ENCODE measurements around the gene MYBPC1.

MYBPC1 gene

DNA sequence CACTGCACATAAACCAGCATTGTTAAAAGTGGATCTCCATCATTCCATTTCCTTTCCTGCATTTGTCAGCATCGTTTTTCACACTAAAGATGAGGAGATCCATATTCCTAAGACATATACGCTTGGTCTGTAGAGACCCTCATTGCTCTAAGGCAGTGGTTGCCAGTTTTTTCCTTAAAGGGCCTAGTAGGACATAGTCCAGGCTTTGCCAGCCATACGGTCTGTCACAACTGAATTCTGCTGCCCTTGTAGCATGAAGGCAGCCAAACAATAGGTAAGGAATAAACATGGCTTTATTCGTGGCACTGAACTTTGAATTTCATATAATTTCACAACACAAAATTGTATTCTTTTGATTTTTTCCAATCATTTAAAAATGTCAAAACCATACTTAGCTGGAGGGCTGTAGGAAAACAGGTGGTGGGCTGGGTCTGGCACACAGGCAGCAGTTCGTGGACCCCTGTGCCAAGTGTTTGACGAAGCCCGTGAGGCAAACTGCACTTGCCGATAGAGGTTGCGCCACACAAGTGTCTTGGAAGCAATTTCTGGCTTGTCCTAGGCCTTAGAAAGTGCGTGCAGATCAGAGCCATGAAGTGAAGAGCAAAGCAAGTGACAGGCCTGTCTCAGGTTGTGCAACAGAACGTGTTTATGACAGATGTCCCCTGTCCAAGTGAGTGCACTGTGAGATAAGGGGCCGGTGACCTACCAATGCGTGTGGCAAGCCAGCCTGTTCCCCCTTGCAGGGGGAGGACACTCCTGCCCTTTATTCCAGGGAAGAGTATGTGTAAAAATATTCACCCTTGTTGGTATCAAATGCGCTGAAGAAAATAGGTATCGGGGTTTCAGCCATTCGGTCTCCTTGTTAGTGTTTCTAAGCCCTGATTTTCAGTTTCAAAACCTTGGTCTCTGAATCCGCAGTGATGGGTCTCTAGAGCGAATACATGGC, 101.8 kb downstream of the MYBPC1 start:
- Histone ChIP-seq H3K4me1 (ENCODE audit: insufficient read depth, low read length) (peaks cover 9% of the 10 kb centered on the region), H3K9me3 (ENCODE audit: low read length) (no peaks in the 10 kb centered on the region), H3K4me3 (ENCODE audit: low read length) (peak overlapping the region; percentile 72), H3K36me3 (ENCODE audit: insufficient read depth, low read length) (no peaks in the 10 kb centered on the region), H2AFZ (ENCODE audit: low read depth, low read length) (peak overlapping the region; percentile 89), H3K27me3 (ENCODE audit: insufficient read depth, low read length) (no peaks in the 10 kb centered on the region)

- Histone ChIP-seq H2AFZ (ENCODE audit: low read depth, low read length) (peak within 1 kb of the TSS; percentile 89), H3K4me3 (ENCODE audit: low read length) (peak within 1 kb of the TSS; percentile 72), H3K27me3 (ENCODE audit: insufficient read depth, low read length) (no peaks in the 10 kb centered on the region), H3K36me3 (ENCODE audit: insufficient read depth, low read length) (no peaks in the 10 kb centered on the region), H3K9me3 (ENCODE audit: low read length) (no peaks in the 10 kb centered on the region), H3K4me1 (ENCODE audit: insufficient read depth, low read length) (peaks cover 9% of the 10 kb centered on the region)
Measured at GRCh38 chr12:101697197-101697929, 102.6 kb downstream of the MYBPC1 start, which contains the start of gene CHPT1. CHPT1 (plus strand) TSS chr12:101697640; CDS start chr12:101697862, 222 bp downstream.

DNA sequence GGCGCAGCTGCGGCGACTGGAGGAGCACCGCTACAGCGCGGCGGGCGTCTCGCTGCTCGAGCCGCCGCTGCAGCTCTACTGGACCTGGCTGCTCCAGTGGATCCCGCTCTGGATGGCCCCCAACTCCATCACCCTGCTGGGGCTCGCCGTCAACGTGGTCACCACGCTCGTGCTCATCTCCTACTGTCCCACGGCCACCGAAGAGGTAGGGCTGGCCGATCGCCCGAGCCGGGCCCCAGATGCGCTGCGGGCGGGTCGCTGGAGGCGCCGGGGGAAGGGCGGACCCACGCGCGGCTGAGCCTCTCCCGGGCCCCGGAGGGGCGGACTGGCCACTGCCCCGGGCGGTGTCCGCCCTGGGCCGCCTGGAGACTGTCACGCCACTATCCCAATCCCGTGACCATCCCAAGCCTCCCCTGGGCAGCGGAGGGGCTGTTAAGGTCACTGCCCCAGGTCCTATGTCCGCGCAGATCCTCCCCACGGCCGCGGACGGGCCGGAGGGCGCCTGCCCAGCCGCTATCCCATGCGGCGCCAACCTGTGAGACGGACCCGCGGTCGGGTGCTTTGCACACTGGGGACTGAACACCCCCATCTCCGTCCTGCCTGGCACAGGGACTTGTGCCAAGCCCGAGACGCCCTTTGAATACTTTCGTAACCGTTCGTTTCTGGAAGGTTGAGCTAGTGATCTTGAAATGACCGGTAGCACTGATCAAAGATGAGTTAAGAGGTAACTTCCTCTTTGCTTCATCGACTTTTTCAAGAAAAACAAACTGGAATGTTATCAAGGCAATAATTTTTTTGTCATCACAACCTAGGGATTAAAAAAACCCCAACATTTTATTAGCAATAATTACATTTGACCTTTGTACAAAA, 103.4 kb downstream of the MYBPC1 start:
- Histone ChIP-seq H2AFZ (ENCODE audit: low read depth, low read length) (peak overlapping the region; percentile 54), H3K4me1 (ENCODE audit: insufficient read depth, low read length) (peaks cover 9% of the 10 kb centered on the region), H3K4me3 (ENCODE audit: low read length) (peak overlapping the region; percentile 72), H3K27me3 (ENCODE audit: insufficient read depth, low read length) (no peaks in the 10 kb centered on the region), H3K36me3 (ENCODE audit: insufficient read depth, low read length) (no peaks in the 10 kb centered on the region), H3K9me3 (ENCODE audit: low read length) (no peaks in the 10 kb centered on the region)

GRCh38 chr12:101698800-101699347, 104.1 kb downstream of the MYBPC1 start:
- peak overlapping the region; percentile 72 for H3K4me3 ChIP-seq (ENCODE audit: low read length)
- peaks cover 9% of the 10 kb centered on the region for H3K4me1 ChIP-seq (ENCODE audit: insufficient read depth, low read length)

DNA sequence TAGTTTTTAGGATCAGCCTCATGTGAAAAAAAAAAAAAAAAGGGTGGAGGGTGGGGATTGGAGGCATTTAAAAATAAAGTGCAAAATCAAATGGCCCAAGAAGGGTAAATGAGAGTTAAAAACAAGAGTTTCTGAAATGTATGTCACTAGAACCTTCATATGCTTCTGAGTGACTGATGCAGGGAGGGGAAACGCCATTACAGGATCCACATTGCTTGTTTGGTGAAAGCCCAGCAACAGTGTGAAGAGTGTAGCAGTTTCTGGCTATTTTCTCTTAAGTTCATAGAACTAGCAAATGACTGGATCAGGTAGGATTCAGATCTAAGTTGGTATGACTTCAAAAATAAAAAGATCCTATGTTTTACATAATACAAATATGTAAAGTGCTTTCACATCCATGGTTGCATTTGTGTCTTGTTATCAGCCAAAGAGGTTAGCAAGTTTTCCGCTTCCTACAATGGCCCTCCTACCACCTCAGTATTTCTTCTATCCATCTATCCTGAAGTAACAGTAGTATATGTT, 105.6 kb downstream of the MYBPC1 start:
- Histone ChIP-seq H2AFZ (ENCODE audit: low read depth, low read length) (no peak overlapping the region), H3K36me3 (ENCODE audit: insufficient read depth, low read length) (no peaks in the 10 kb centered on the region), H3K4me3 (ENCODE audit: low read length) (no peak overlapping the region), H3K27me3 (ENCODE audit: insufficient read depth, low read length) (no peaks in the 10 kb centered on the region), H3K9me3 (ENCODE audit: low read length) (no peaks in the 10 kb centered on the region), H3K4me1 (ENCODE audit: insufficient read depth, low read length) (peaks cover 9% of the 10 kb centered on the region)

More at GRCh38 chr12:101698800-101699347, 104.1 kb downstream of the MYBPC1 start:
- Histone ChIP-seq H3K9me3 (ENCODE audit: low read length) (no peaks in the 10 kb centered on the region), H3K27me3 (ENCODE audit: insufficient read depth, low read length) (no peaks in the 10 kb centered on the region), H3K36me3 (ENCODE audit: insufficient read depth, low read length) (no peaks in the 10 kb centered on the region), H2AFZ (ENCODE audit: low read depth, low read length) (peak overlapping the region; percentile 54)

DNA sequence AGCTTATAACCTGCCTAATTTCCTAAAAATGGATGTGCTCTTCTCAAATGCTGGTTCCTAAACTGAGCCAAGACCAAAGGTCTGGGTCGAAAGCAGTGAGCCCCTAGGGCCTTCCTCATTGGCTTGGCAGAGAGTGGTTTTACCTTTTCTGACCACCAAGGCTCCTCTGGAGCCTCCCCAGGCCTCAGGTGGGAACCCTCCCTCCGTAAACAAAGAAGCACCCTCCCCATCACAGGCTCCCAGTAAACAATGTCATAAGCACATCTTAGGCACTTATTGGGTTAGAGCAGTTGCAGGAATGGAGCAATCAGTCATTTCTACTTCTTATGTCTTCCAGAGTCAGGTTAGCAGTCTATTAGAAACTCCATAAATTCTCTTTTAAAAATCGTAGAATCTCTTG, 108.7 kb downstream of the MYBPC1 start:
- no peak overlapping the region for H2AFZ ChIP-seq (ENCODE audit: low read depth, low read length)
- H3K9me3 ChIP-seq (ENCODE audit: low read length), result no peaks in the 10 kb centered on the region
- H3K27me3 ChIP-seq (ENCODE audit: insufficient read depth, low read length), result no peaks in the 10 kb centered on the region
- H3K4me1 ChIP-seq (ENCODE audit: insufficient read depth, low read length), result no peaks in the 10 kb centered on the region
- no peaks in the 10 kb centered on the region for H3K36me3 ChIP-seq (ENCODE audit: insufficient read depth, low read length)
- no peak overlapping the region for H3K4me3 ChIP-seq (ENCODE audit: low read length)

DNA sequence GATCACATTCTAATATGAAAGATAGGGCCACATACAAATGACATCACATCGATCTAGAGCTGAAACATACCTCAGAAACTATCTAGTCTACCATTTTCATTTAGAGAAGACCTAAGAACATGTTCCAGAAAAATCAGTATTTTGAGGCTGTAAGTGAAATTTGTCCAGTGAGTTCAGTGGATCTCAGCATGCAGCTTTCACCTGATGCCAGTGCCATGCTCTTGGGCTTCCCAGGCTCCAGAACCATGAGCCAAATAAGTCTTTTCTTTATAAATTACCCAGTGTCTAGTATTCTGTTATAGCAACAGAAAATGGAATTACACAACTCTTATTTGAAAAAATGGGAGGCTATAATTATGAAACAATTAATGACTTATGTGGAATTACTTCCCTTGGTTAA, 111.6 kb downstream of the MYBPC1 start:
- Histone ChIP-seq H3K36me3 (ENCODE audit: insufficient read depth, low read length) (no peaks in the 10 kb centered on the region), H2AFZ (ENCODE audit: low read depth, low read length) (no peak overlapping the region), H3K9me3 (ENCODE audit: low read length) (no peaks in the 10 kb centered on the region), H3K4me3 (ENCODE audit: low read length) (no peak overlapping the region), H3K4me1 (ENCODE audit: insufficient read depth, low read length) (no peaks in the 10 kb centered on the region), H3K27me3 (ENCODE audit: insufficient read depth, low read length) (no peaks in the 10 kb centered on the region)

- Histone ChIP-seq H3K36me3 (ENCODE audit: insufficient read depth, low read length) (no peaks in the 10 kb centered on the region), H3K4me1 (ENCODE audit: insufficient read depth, low read length) (no peaks in the 10 kb centered on the region), H3K9me3 (ENCODE audit: low read length) (no peaks in the 10 kb centered on the region), H2AFZ (ENCODE audit: low read depth, low read length) (no peak overlapping the region), H3K4me3 (ENCODE audit: low read length) (no peak overlapping the region), H3K27me3 (ENCODE audit: insufficient read depth, low read length) (no peaks in the 10 kb centered on the region)
Measured at GRCh38 chr12:101707131-101707782, 112.5 kb downstream of the MYBPC1 start.

DNA sequence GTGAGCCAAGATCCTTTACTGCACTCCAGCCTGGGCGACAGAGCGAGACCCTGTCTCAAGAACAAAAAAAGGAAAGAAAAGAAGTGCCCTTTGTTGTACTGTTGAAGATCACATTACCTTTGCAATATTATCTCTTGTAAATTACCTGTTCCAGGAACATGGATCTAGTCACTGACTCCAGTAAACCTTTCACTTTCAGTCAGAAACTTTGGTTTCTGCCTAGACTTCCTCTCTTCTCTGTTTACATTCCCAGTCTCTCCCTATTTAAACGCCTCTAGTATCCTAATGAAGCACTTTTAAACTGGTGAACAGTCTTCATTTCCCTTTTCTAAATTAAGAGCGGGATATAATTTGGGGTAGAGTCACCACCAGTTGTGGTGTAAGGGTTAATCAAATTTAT, 115.5 kb downstream of the MYBPC1 start:
- no peaks in the 10 kb centered on the region for H3K9me3 ChIP-seq (ENCODE audit: low read length)
- no peak overlapping the region for H3K4me3 ChIP-seq (ENCODE audit: low read length)
- no peaks in the 10 kb centered on the region for H3K36me3 ChIP-seq (ENCODE audit: insufficient read depth, low read length)
- H2AFZ ChIP-seq (ENCODE audit: low read depth, low read length), result no peak overlapping the region
- peaks cover 11% of the 10 kb centered on the region for H3K4me1 ChIP-seq (ENCODE audit: insufficient read depth, low read length)
- no peaks in the 10 kb centered on the region for H3K27me3 ChIP-seq (ENCODE audit: insufficient read depth, low read length)

DNA sequence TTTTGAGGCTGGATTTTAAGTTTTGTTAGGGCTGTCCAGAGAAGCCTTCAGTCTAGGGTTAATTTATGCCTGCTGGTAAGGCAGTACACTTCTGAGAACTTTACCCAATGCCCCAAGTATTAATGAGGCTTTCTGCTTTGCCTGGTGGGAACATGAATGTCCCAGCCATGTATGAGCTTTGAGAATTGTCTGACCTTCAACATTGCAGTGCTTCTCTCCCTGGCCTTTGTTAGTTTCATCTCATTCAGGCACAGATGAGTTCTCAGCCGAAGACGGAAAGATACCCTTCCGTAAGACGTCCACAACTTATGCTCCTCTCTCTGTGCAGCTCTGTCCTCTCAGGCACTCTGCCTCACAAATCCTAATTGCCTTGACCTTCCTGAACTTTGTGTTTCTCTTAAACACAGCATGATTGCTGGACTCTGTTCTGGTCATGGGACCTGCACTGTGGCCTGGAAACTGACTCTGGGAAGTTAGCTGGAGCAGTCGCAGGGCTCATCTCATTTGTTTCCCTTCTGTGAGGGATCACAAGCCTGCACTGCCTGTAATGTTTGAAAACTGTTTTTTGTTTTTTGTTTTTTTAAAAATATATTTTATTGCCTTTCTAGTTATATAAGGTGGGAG, 118.4 kb downstream of the MYBPC1 start:
- Histone ChIP-seq H3K4me1 (ENCODE audit: insufficient read depth, low read length) (peaks cover 11% of the 10 kb centered on the region), H2AFZ (ENCODE audit: low read depth, low read length) (peak overlapping the region; percentile 3), H3K9me3 (ENCODE audit: low read length) (no peaks in the 10 kb centered on the region), H3K27me3 (ENCODE audit: insufficient read depth, low read length) (no peaks in the 10 kb centered on the region), H3K36me3 (ENCODE audit: insufficient read depth, low read length) (no peaks in the 10 kb centered on the region), H3K4me3 (ENCODE audit: low read length) (peak overlapping the region; percentile 45)

DNA sequence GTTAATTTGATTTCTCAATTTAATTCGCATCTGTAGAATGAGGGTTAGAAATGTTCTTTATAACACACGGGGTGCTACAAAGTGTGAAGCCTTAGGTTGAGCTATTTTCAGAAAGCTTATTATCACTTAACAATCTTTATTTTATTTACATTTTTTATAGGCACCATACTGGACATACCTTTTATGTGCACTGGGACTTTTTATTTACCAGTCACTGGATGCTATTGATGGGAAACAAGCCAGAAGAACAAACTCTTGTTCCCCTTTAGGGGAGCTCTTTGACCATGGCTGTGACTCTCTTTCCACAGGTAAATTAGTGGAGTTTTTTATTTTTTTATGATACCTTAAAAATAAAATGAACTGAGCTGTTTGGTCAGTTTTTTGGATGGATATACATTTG, 119.2 kb downstream of the MYBPC1 start:
- Histone ChIP-seq H3K4me1 (ENCODE audit: insufficient read depth, low read length) (peaks cover 11% of the 10 kb centered on the region), H3K36me3 (ENCODE audit: insufficient read depth, low read length) (no peaks in the 10 kb centered on the region)

More for the DNA sequence above, 119.2 kb downstream of the MYBPC1 start:
- Histone ChIP-seq H3K4me3 (ENCODE audit: low read length) (no peak overlapping the region), H2AFZ (ENCODE audit: low read depth, low read length) (no peak overlapping the region), H3K27me3 (ENCODE audit: insufficient read depth, low read length) (no peaks in the 10 kb centered on the region), H3K9me3 (ENCODE audit: low read length) (no peaks in the 10 kb centered on the region)

Measured in neuron (in vitro differentiated cells).